Fibroblast of lung (primary cell): Measurements from ENCODE around the gene RCCD1. TPM values are rescaled to one million over a fixed set of nuclear protein-coding genes. Genes with fewer than 3 reads are reported as not detected.
A peak's percentile ranks its signal among the peaks of the same experiment; 100 is the strongest.

Source experiments
- DNase-seq, 2 donors: peaks; one replicate each; pipeline versions ENCODE4 v3.0.0 to v3.0.0-alpha.2; 2010; ENCODE audit warnings: low read depth in 2 of 2
- H2AFZ ChIP-seq: 2 replicates; pipeline ENCODE4 v1.5.1; 2012; ENCODE audit warnings: low read length, control low read depth, inconsistent platforms
- H3K27ac ChIP-seq: 2 replicates; pipeline ENCODE4 v1.5.1; 2011; ENCODE audit warnings: low read length, control low read depth; ENCODE audit not compliant: insufficient read depth
- H3K27me3 ChIP-seq: 2 replicates; pipeline ENCODE4 v1.5.1; 2011; ENCODE audit warnings: mild to moderate bottlenecking, low read length; ENCODE audit not compliant: control insufficient read depth, insufficient read depth
- H3K36me3 ChIP-seq: 2 replicates; pipeline ENCODE4 v1.5.1; 2011; ENCODE audit warnings: low read length; ENCODE audit not compliant: control insufficient read depth, insufficient read depth
- H3K4me1 ChIP-seq: 2 replicates; pipeline ENCODE4 v1.5.1; 2011; ENCODE audit warnings: low read length; ENCODE audit not compliant: control insufficient read depth, insufficient read depth; ENCODE audit errors: extremely low read depth
- H3K4me2 ChIP-seq: 2 replicates; pipeline ENCODE4 v1.5.1; 2011; ENCODE audit warnings: low read length, control low read depth; ENCODE audit not compliant: insufficient read depth; ENCODE audit errors: extremely low read depth
- H3K4me3 ChIP-seq, 4 experiments: fragments of 200-600 bp in 1 of 4; sonication (generic) in 1 of 4; replicated peaks in 1 of 4; 2 replicates each; pipeline ENCODE4 v1.5.1; 2011 to 2016; ENCODE audit warnings: low read length in 4 of 4, low read depth in 3 of 4, mild to moderate bottlenecking in 3 of 4, control low read depth in 2 of 4, inconsistent platforms in 1 of 4, mixed read lengths in 1 of 4; ENCODE audit not compliant: insufficient read depth in 1 of 4; ENCODE audit errors: control extremely low read depth in 1 of 4
- H3K79me2 ChIP-seq: 2 replicates; pipeline ENCODE4 v1.5.1; 2012; ENCODE audit warnings: mild to moderate bottlenecking, low read length, inconsistent platforms; ENCODE audit not compliant: control insufficient read depth, insufficient read depth
- H3K9ac ChIP-seq: 2 replicates; pipeline ENCODE4 v1.5.1; 2011; ENCODE audit warnings: mild to moderate bottlenecking, low read length, control low read depth; ENCODE audit not compliant: insufficient read depth
- H3K9me3 ChIP-seq: 2 replicates; pipeline ENCODE4 v1.5.1; 2012; ENCODE audit warnings: low read depth, low read length; ENCODE audit not compliant: control insufficient read depth, insufficient read depth
- H4K20me1 ChIP-seq: 2 replicates; pipeline ENCODE4 v1.5.1; 2011; ENCODE audit warnings: low read length; ENCODE audit not compliant: control insufficient read depth, insufficient read depth; ENCODE audit errors: extremely low read depth
- EZH2 ChIP-seq: IDR thresholded peaks from 2 replicates; pipeline ENCODE4 v1.5.1; 2012; ENCODE audit warnings: low read length, control low read depth, mild to moderate bottlenecking; ENCODE audit errors: missing control alignments
- polyA plus RNA-seq, 2 donors: library from polyadenylated mRNA; depleted of rRNA in 1 of 2; stranded (reverse) in 1 of 2; unstranded in 1 of 2; fragments of >200 nt; gene quantifications; 2 replicates each; pipeline ENCODE4 v1.2.1, GENCODE V29; 2011 to 2012; ENCODE audit warnings: missing spikeins in 1 of 2
- total RNA-seq: library from RNA; depleted of rRNA; stranded (reverse); fragments of >200 nt; gene quantifications from 2 replicates; pipeline ENCODE4 v1.2.1, GENCODE V29; 2014
- TF ChIP-seq, protein P1 (sequence below), 2 donors: IDR thresholded peaks in 1 of 2; conservative IDR thresholded peaks in 1 of 2; 1 replicate in 1 of 2; 2 replicates in 1 of 2; pipeline ENCODE4 v1.5.1; 2011 to 2012; ENCODE audit warnings: low read length in 2 of 2, control low read depth in 1 of 2, inconsistent platforms in 1 of 2, low read depth in 1 of 2, mild to moderate bottlenecking in 1 of 2

The RCCD1 gene
- total and polyA plus RNA-seq, 2 donors (not counting 1 experiment from before 2014, with no cell fraction given): 5.9 to 14.2 TPM

DNA sequence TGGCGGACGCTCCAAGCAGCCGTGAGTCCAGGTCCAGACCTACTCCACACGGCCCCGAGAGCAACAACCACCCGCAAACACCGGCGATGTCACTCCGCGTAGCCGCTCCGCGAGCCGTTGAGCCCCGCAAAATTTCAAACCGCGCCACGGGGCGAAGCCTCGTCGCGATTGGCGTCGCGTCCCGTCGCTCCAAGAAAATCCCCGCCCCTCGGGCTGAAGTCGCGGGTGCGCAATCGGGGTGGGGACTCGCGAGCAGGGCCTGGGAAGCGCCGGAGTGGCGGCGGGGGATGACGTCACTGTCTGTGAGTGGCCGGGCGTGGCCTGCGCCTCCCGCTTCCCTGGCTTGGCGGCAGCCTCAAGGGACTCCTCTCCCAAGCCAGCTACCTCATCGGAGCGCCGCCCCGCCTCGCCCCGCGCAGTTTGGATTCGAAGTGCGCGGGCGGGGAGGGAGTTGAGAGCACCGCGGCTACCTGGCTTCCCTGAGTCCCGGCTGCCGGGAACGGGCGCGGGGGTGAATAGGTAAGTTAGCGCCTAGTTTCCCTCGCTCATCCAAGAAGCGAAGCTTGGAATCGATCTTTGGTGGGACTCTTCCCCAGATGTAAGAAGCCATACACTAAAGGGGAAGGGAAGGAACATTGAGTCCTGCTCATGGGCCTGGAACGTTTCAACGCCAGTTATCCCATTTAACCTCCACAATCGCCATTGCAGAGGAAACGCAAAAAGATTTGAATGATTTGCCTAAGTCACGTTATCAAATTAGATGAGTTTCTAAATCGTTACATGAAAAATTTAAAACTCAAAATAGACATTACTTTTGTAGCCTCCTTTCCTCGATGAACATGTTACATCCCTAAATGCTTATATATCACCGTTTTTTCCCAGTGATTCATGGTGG lies 40.0 kb downstream of the RCCD1 start, which contains the start of gene PRC1:
Gene PRC1 (minus strand): TSS at position 119 of the 895 bp plus-strand sequence. CDS start 118 bp downstream, at position 1.
- no peak for TF ChIP-seq EZH2
- TF ChIP-seq, protein P1, sequence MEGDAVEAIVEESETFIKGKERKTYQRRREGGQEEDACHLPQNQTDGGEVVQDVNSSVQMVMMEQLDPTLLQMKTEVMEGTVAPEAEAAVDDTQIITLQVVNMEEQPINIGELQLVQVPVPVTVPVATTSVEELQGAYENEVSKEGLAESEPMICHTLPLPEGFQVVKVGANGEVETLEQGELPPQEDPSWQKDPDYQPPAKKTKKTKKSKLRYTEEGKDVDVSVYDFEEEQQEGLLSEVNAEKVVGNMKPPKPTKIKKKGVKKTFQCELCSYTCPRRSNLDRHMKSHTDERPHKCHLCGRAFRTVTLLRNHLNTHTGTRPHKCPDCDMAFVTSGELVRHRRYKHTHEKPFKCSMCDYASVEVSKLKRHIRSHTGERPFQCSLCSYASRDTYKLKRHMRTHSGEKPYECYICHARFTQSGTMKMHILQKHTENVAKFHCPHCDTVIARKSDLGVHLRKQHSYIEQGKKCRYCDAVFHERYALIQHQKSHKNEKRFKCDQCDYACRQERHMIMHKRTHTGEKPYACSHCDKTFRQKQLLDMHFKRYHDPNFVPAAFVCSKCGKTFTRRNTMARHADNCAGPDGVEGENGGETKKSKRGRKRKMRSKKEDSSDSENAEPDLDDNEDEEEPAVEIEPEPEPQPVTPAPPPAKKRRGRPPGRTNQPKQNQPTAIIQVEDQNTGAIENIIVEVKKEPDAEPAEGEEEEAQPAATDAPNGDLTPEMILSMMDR (conservative IDR thresholded peaks at IDR 0.05 in 1 of 2, IDR thresholded peaks at IDR 0.05 in 1 of 2; ENCODE audit: low read depth in 1 of 2, low read length in 2 of 2): no peak
- H3K79me2 ChIP-seq: peaks cover 44% of the 10 kb centered on the region
- H3K9ac ChIP-seq: peak within 1 kb of the TSS; percentile 88
- H4K20me1 ChIP-seq: no peaks in the 10 kb centered on the region
- H3K27ac ChIP-seq: peak within 1 kb of the TSS; percentile 87
- H3K27me3 ChIP-seq: no peaks in the 10 kb centered on the region
- peaks cover 5% of the 10 kb centered on the region for H3K36me3 ChIP-seq
- peak within 1 kb of the TSS; percentile 84 for H3K4me2 ChIP-seq
- H3K9me3 ChIP-seq: no peaks in the 10 kb centered on the region
- peak within 1 kb of the TSS; percentile 95 for H2AFZ ChIP-seq
- H3K4me3 ChIP-seq: peak within 1 kb of the TSS; percentile 78 to 97 (median 96)
- peak; percentile 97 for DNase-seq
- H3K4me1 ChIP-seq: no peaks in the 10 kb centered on the region

DNA sequence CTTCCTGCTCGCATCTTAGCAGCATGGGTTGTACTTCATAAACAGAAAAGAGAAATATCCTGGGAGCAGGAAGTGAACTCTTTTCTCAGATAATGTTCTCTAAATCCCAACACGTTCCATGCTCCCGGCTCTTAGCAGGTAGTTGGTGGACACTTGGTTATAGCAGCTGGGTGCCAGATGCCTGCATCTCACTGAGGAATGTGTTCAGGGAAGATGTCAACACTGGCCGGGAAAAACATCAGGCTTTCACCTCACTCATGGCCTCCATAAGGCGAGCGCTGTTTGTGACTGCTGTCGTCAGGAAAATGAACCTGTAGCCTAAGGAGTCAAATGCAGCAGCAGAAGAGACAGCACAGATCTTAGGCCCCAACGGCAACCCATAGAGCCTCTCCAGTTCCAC lies 44.1 kb downstream of the RCCD1 start:
- no peak overlapping the region for H3K9ac ChIP-seq
- H3K4me3 ChIP-seq: no peak overlapping the region
- no peak for TF ChIP-seq EZH2
- TF ChIP-seq, protein P1 (conservative IDR thresholded peaks at IDR 0.05 in 1 of 2, IDR thresholded peaks at IDR 0.05 in 1 of 2; ENCODE audit: low read depth in 1 of 2, low read length in 2 of 2): no peak
- H3K27ac ChIP-seq: no peak overlapping the region
- H4K20me1 ChIP-seq: no peaks in the 10 kb centered on the region
- no peaks in the 10 kb centered on the region for H3K4me1 ChIP-seq
- peaks cover 18% of the 10 kb centered on the region for H3K36me3 ChIP-seq
- no peak overlapping the region for H3K4me2 ChIP-seq
- H2AFZ ChIP-seq: no peak overlapping the region
- H3K79me2 ChIP-seq: peaks cover 6% of the 10 kb centered on the region
- no peaks in the 10 kb centered on the region for H3K9me3 ChIP-seq
- DNase-seq: no peak
- H3K27me3 ChIP-seq: no peaks in the 10 kb centered on the region

DNA sequence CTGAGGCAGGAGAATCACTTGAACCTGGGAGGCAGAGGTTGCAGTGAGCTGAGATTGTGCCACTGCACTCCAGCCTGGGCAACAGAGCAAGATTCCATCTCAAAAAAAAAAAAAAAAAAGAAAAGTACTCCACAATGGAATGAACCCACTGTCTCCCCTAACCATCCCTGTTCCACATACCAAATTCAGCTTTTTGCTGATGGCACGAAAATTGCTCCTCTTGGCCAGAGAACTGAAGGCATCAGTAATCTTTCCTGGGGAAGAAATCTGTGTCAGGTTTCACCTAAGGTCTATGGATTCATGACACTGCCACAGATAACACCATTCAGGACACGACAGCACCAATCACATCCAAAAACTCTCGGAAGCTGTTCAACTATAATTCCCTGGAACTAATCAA lies 46.5 kb downstream of the RCCD1 start:
- Histone ChIP-seq H3K4me3 (no peak overlapping the region), H4K20me1 (no peaks in the 10 kb centered on the region), H3K4me2 (no peak overlapping the region), H3K4me1 (no peaks in the 10 kb centered on the region), H3K36me3 (peaks cover 18% of the 10 kb centered on the region), H3K27ac (no peak overlapping the region), H2AFZ (no peak overlapping the region), H3K9ac (no peak overlapping the region), H3K27me3 (no peaks in the 10 kb centered on the region), H3K79me2 (no peaks in the 10 kb centered on the region), H3K9me3 (no peaks in the 10 kb centered on the region)
- no peak for DNase-seq
- TF ChIP-seq, protein P1 (conservative IDR thresholded peaks at IDR 0.05 in 1 of 2, IDR thresholded peaks at IDR 0.05 in 1 of 2; ENCODE audit: low read depth in 1 of 2, low read length in 2 of 2): no peak
- TF ChIP-seq EZH2: no peak
